HUES6 (cell line): ENCODE data around the gene TMEM196.

Experiments used
- H3K27ac ChIP-seq: 2 replicates; pipeline ENCODE4 v1.7.0; 2013; ENCODE audit warnings: low read depth, mild to moderate bottlenecking, low read length, inconsistent platforms
- H3K27me3 ChIP-seq: 2 replicates; pipeline ENCODE4 v1.6.1; 2013; ENCODE audit warnings: low read length; ENCODE audit not compliant: control insufficient read depth, insufficient read depth
- H3K36me3 ChIP-seq: 2 replicates; pipeline ENCODE4 v1.6.1; 2013; ENCODE audit warnings: low read length; ENCODE audit not compliant: control insufficient read depth, insufficient read depth
- H3K4me1 ChIP-seq: 2 replicates; pipeline ENCODE4 v1.6.1; 2013; ENCODE audit warnings: low read length; ENCODE audit not compliant: control insufficient read depth, insufficient read depth
- H3K4me3 ChIP-seq: 2 replicates; pipeline ENCODE4 v1.5.1; 2013; ENCODE audit warnings: low read depth, low read length
- H3K9ac ChIP-seq: one replicate; pipeline ENCODE4 v1.6.1; 2013; ENCODE audit warnings: mild to moderate bottlenecking, low read length
- H3K9me3 ChIP-seq: 2 replicates; pipeline ENCODE4 v1.6.1; 2013; ENCODE audit warnings: low read depth, low read length; ENCODE audit not compliant: control insufficient read depth, insufficient read depth

Gene TMEM196

DNA sequence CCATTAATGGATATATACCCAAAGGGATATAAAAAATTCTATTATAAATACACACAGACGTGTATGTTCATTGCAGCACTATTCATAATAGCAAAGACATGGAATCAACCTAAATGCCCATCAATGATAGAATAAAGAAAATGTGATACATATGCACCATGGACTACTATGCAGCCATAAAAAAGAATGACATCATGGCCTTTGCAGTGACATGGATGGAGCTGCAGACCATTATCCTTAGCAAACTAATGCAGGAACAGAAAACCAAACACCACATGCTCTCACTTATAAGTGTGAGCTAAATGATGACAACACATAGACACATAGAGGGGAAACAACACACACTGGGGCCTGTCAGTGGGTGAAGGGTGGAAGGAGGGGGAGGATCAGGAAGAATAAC is 97.6 kb downstream of the TMEM196 start:
- H3K4me3 ChIP-seq, result no peak overlapping the region
- H3K9me3 ChIP-seq, result no peaks in the 10 kb centered on the region
- H3K27me3 ChIP-seq, result no peaks in the 10 kb centered on the region
- no peak overlapping the region for H3K9ac ChIP-seq
- no peaks in the 10 kb centered on the region for H3K36me3 ChIP-seq
- H3K4me1 ChIP-seq, result no peaks in the 10 kb centered on the region
- H3K27ac ChIP-seq, result no peak overlapping the region

- Histone ChIP-seq H3K27ac (no peak overlapping the region), H3K9ac (no peak overlapping the region)
These were observed 99.0 kb downstream of the TMEM196 start for GRCh38 chr7:19674266-19674960.

DNA sequence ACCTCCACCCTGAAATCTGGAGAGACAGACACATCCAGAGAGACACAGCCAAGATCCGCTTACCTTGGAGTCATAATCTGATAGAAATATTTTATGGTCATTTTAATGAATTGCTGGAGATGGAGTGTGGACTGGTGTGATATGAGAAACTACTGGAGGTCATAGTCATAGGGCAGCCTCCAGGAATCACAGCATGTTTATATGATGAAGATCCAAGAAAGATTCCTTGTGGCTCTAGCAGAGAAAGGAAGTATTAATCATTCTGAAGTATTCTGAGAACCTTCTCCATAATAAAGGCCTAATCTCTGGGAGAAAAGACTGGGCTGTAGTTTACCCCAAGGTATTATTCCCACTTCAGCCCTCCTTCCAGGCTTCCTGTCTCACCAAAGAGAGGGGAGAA is 102.6 kb downstream of the TMEM196 start:
- no peaks in the 10 kb centered on the region for H3K4me1 ChIP-seq
- H3K4me3 ChIP-seq, result no peak overlapping the region
- no peak overlapping the region for H3K27ac ChIP-seq
- no peaks in the 10 kb centered on the region for H3K36me3 ChIP-seq
- no peak overlapping the region for H3K9ac ChIP-seq
- no peaks in the 10 kb centered on the region for H3K27me3 ChIP-seq
- no peaks in the 10 kb centered on the region for H3K9me3 ChIP-seq

More at GRCh38 chr7:19674266-19674960, 99.0 kb downstream of the TMEM196 start:
- H3K27me3 ChIP-seq, result no peaks in the 10 kb centered on the region
- no peaks in the 10 kb centered on the region for H3K4me1 ChIP-seq
- no peaks in the 10 kb centered on the region for H3K36me3 ChIP-seq
- H3K9me3 ChIP-seq, result no peaks in the 10 kb centered on the region
- H3K4me3 ChIP-seq, result no peak overlapping the region
